Neural cell (in vitro differentiated cells): ENCODE results near the gene SHF.
"Not testable (repeated sequence)": the region's sequence is repeated elsewhere in the genome, so short reads cannot be mapped to it uniquely, and the experiment has no call there.

ENCODE experiments used
- CTCF ChIP-seq: fragments of 450-650 bp; IDR thresholded peaks from 2 replicates; pipeline ENCODE4 v1.5.1; 2014; ENCODE audit warnings: antibody characterized with exemption, mild to moderate bottlenecking, moderate library complexity; ENCODE audit not compliant: poor library complexity, severe bottlenecking
- EP300 ChIP-seq: fragments of 450-650 bp; conservative IDR thresholded peaks from 2 replicates; pipeline ENCODE4 v1.6.1; 2014; ENCODE audit warnings: antibody characterized with exemption, mild to moderate bottlenecking, moderate library complexity; ENCODE audit not compliant: poor library complexity, severe bottlenecking
- EZH2 ChIP-seq: fragments of 200-600, 300-800 bp; shearing (Covaris generic), sonication (generic); IDR thresholded peaks from 2 replicates; pipeline ENCODE4 v1.6.1; 2014; ENCODE audit warnings: antibody characterized with exemption, low read length, borderline replicate concordance, mild to moderate bottlenecking; ENCODE audit not compliant: insufficient read depth, poor library complexity, severe bottlenecking
- POLR2AphosphoS5 ChIP-seq: IDR thresholded peaks from 2 replicates; pipeline ENCODE4 v1.6.1; 2012
- RAD21 ChIP-seq: fragments of 450-650 bp; conservative IDR thresholded peaks from 2 replicates; pipeline ENCODE4 v1.6.1; 2014; ENCODE audit warnings: antibody characterized with exemption, mild to moderate bottlenecking, moderate library complexity
- REST ChIP-seq: IDR thresholded peaks from 2 replicates; pipeline ENCODE4 v1.6.1; 2012; ENCODE audit warnings: borderline replicate concordance
- TAF1 ChIP-seq: IDR thresholded peaks from 2 replicates; pipeline ENCODE4 v1.6.1; 2012; ENCODE audit warnings: low read depth

GRCh38 chr15:45236806-45237205 lies 49.0 kb upstream of the SHF start:
- TF ChIP-seq TAF1, CTCF, EP300, POLR2AphosphoS5, REST, EZH2, RAD21: not testable (repeated sequence)
